ENCODE measurements around the gene AREL1.

GRCh38 chr14:74647061-74647677 lies 65.7 kb downstream of the AREL1 start:
- TF ChIP-seq, protein P1, sequence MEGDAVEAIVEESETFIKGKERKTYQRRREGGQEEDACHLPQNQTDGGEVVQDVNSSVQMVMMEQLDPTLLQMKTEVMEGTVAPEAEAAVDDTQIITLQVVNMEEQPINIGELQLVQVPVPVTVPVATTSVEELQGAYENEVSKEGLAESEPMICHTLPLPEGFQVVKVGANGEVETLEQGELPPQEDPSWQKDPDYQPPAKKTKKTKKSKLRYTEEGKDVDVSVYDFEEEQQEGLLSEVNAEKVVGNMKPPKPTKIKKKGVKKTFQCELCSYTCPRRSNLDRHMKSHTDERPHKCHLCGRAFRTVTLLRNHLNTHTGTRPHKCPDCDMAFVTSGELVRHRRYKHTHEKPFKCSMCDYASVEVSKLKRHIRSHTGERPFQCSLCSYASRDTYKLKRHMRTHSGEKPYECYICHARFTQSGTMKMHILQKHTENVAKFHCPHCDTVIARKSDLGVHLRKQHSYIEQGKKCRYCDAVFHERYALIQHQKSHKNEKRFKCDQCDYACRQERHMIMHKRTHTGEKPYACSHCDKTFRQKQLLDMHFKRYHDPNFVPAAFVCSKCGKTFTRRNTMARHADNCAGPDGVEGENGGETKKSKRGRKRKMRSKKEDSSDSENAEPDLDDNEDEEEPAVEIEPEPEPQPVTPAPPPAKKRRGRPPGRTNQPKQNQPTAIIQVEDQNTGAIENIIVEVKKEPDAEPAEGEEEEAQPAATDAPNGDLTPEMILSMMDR (conservative IDR thresholded peaks at IDR 0.05): no peak
- no peak for TF ChIP-seq ZFX (IDR thresholded peaks at IDR 0.05)

Measured in C4-2B (cell line).